ENCODE results near the gene LPAR5.

LPAR5 gene

DNA sequence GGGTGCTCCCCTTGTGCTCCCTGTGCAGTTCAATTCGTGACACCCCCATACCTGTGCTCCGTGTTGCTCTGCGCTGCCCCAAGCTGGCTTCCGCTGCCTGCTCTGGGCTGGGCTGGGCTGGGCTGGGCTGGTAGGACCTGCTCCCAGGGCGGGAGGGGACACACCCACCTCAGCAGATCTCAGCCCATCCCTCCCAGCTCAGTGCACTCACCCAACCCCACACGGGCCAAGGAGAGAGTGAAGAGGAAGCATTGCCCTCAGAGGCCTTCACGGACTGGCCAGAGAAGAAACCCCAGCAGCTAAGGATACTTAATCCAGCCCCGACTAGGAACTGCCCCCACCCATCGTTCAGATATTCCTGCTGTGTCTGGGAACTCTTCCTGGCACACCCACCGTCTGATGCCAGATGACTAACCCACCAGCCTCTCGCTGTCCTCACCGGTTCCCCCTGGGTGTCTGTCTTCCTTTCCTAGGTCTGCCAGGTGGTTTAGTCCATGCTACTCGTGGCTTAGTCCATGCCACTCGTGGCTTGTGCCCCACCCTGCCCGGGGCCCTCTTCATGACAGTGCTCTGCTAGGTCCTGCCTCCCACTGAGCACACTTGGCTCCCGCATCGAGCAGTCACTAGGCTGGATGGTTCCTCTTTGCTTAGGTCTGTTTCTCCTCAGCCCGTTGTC is at the start of gene LPAR5:
TSS of gene LPAR5 (minus strand) at position 104 of the 676 bp plus-strand sequence. CDS start 14,711 bp downstream, outside the sequence.
- peak; percentile 77 for DNase-seq (ENCODE audit: low spot score)

DNA sequence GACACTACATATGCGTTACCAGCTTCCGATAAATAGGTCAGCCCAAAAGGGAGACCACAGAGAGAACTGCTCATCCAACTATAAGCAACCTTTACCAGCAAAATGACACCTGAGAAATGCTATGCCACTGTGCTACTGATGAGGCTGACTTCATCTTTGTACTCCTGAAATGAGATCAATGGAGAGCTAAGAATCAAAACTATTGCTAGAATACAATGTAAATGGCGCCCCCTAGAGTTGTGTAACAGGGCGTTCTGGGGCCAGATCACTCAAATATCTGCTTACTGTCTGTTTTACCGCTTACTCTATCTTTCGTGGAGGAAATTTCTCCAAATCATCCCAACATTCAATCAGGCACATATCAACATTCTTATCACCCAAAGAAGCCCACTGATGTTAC is 48.9 kb upstream of the LPAR5 start:
- peak; percentile 57 for DNase-seq (ENCODE audit: low spot score)

DNA sequence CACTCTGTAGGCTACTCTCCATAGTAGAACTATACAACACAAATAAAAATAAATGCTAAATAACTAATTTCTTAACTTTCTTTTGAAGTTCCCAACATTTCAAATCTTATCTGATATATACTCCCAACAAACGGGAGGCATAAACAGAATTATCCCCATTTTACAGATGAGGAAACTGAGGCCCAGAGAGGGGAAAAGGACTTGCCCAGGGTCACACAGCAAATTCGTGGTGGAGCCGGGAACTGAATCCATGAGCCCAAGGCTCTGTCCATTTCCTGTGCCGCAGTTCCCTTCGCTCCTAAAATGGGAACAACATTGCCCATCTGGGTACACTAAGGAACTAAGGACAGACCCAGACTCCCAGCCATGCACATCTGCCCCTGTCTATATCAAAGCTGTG is 41.2 kb upstream of the LPAR5 start:
- no peak for DNase-seq (ENCODE audit: low spot score)

DNA sequence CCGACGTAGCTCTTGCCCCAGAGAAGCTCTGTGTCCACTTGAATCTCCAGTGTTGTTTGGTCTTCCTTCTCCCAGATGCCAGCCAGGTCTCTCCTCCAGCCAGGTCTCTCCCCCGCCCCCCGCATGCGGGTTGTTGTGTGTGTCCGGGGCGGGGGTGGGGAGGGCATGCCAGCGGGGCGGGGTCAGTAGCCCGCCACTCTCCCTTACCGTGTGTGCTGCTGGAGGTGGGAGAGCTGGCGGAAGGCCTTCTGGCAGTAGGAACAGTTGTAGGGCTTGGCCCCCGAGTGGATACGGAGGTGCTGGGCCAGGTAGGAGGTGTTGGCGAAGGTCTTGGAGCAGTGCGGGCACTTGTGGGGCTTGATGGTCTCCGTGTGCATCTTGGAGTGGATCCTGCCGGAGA is 36.4 kb upstream of the LPAR5 start:
- DNase-seq (ENCODE audit: low spot score) = no peak

DNA sequence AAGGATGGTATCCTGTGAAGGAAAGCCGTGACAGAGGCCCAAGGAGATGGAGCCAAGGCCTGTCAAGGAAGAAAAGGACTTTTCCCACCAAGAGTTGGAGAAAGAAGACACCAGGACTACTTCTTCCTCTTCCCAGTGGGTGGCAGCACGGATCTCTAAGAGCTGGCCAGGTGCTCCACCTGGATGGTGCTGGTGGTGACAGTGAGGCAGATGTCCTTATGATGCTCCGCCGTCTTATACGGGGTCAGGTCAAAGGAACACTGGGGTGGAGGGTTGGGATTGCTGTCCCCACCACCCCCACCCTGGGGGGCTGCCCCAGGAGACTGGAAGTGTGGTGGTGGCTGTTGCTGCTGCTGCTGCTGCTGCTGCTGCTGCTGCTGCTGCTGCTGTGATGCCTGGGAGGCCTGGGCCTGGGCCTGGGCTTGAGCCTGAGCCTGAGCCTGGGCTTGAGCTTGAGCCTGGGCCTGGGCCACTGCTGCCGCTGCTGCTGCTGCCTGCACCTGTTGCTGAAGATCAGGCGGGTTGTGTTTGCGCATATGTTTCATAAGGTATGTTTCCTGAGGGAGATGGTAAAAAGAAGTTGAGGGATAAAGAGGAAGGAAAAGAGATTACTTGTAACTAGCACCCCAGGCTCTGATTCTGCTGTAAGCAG is 31.9 kb upstream of the LPAR5 start:
- peak; percentile 52 for DNase-seq (ENCODE audit: low spot score)

DNA sequence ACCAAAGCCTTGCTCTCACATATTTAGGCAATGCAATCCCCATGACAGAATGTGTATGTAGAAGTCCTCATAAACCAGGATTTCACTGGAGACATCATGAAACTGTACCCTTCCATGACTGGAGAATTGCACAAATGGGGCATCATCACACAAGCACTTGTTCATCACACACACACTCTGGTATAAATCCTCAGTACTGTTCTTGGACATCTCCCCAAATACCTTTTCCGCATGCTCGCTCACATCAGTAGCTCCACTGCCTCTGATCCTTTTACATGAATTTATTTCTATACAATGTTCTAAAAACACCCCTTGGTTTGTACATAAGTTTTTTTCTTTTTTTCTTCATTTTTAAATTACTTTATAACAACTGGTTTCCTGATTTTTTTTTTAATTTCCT is 30.5 kb upstream of the LPAR5 start:
- no peak for DNase-seq (ENCODE audit: low spot score)

DNA sequence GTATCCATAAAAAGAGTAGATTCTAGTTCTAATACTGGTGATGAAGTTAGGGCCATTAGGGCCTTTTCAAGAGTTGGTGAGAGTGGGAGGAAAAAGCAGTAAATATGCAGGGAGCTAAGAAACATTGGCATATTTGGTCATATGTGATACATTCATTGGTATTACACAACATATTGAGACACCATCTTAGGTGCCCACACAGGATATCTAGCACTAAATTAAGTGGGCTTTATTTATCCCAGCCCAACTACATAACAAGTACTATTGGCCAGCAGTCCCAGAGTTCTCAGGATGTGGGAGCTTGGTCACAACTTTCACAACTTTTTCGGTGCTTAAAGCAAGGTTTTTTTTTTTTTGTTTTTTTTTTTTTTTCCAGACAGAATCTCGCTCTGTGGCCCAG is 29.1 kb upstream of the LPAR5 start:
- no peak for DNase-seq (ENCODE audit: low spot score)

DNA sequence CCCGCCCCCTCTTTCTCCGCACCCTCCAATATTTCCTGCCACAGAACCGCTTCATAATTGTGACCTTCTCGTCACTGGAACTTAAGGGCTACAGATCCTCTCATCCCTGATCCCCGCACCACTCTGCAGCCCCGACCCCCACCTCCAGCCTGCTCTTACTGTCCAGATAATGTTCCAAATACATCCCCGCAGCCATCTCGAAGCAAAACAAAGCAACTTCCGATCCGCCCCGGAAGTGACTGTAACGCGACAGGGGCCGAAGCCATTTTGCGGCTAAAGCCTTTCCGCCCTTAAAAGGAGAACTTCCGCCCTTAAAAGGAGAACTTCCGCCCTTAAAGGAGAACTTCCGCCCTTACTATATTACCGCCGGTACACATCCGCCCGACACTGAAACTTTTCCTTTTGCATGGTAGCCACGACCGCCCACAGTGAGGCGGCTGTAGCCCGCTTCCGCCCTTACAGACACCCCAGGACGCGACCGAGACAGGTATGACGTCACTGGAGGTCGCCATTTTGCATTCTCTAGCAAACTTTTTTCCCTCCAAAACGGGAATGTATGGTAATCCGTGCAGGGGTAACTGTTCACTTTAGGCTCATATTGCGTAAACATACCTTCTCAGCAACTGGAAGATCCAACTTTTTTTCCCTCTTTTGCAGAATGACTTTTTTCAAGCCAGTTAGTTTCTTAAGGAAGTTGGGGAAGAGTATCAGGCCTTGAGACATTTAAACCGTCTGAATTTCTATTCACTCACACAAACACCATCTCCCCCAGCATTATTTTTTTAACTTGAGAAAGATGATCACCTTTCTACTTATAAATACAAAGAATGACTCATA is 27.4 kb upstream of the LPAR5 start, which contains the start of gene ING4:
TSS of gene ING4 (minus strand) at position 214 of the 837 bp plus-strand sequence. CDS start at position 196, 18 bp downstream.
- peak; percentile 99 for DNase-seq (ENCODE audit: low spot score)

DNA sequence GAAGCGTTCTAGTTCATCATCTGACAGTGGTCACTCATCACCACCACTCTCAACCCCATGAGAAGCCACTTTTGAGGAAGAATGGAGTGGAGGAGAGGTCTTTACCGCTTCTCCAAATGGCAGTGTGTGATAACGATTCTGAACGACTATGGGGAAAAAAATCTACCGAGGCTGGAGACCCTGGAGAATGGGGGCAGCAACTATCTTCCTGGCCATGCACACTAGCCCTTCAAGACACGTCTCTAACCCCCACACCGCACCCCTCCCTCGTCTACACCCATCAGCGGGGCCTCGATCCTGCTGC is 26.8 kb upstream of the LPAR5 start:
- peak; percentile 80 for DNase-seq (ENCODE audit: low spot score)

DNA sequence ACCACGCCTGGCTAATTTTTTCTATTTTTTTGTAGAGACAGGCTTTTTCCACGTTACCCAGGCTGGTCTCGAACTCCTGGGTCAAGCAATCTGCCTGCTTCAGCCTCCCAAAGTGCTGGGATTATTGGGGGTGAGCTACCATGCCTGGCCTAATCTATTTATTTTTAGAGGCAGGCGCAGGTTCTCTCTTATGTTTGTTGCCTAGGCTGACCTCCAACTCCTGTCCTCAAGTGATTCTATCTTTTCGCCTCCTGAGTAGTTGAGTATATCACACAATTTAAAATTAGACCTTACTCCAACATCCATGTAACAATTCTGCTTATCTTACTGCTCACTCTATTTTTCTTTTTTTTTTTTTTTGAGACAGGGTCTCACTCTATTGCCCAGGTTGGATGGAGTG is 18.2 kb upstream of the LPAR5 start:
- no peak for DNase-seq (ENCODE audit: low spot score)

DNA sequence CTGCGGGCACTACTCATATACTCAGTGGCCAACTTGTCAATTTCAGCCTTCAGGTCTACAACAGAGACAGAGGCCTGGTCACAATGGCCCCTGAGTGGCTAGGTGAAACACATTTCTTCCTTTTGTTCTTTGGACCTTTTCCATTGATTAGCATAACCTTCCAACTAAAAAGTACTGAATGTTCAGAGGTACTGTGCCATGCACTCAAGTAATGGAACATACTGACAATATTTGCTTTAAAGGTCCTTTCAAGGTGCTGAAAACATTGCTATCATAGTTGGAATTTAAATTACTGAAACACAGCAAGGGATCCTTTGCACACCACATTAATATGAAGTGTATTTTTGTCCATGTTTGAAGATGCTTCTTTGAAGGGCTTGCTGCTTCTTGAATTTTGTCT is 17.6 kb upstream of the LPAR5 start:
- DNase-seq (ENCODE audit: low spot score) = no peak

DNA sequence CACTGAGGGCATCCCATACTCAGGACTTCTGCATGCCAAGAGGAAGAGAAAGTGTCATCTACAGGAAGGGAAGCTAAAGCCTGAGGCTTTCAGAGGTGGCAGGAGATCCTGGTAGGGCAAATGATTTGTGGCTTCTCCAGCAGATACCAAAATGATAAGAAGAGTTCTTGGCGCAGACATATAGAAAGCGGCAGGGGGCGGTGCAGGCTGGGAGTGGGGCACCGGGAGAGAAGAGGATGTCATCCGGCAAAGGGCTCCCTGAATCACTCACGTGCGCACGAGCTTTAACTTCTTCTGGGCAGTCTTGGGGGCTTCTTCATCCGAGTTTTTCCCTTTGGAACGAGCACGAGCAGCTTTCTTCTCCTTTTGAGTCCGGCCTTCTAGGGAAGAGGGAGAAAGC is 16.6 kb upstream of the LPAR5 start:
- no peak for DNase-seq (ENCODE audit: low spot score)

DNA sequence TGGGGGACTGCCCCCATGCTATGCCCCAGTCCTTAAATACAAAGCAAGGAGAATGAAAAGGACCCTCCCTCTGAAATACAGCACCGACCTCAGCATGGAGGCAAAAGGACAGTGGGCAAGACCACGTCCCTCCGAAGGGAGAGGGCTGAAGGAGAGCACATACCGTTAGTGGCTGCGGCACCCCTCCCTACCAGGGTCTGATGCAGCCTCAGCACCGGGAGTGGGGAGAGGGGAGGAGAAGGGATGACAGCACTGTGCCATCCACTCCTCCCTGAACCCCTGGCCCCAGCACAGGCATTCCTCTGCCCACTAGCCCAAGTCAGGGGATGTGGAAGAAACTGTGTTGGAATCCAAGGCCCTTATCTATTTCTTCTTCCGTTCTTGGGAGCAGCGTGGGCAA is 15.1 kb upstream of the LPAR5 start:
- no peak for DNase-seq (ENCODE audit: low spot score)

DNA sequence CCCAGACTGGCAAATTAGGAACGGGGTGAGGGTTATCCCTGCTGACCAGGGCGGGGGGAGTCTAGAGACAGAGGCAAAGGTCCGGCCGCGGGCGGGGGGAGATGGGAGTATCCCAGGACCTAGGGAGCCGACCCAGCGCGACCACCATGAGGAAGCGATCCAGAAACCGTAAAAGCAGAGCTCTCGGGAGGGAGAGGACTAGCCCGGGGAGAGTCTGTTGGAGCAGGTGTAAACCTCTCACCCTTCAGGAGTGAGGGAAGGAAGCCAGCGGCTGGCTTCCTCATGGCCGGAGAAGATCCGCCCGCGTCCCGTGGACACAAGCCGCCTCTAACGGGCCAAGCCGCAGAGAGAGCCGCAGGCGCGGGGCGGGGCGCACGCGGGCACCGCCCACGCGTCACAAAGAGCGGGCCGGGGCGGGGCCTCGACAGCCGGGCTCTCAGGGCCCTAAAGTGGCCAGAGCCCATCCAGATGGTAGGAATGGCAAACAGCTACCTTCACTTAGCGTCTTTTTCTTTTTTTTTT is 11.4 kb upstream of the LPAR5 start, which contains the start of gene ACRBP:
TSS of gene ACRBP (minus strand) at position 350 of the 522 bp plus-strand sequence. CDS start at position 284, 66 bp downstream.
- peak; percentile 99 for DNase-seq (ENCODE audit: low spot score)

DNA sequence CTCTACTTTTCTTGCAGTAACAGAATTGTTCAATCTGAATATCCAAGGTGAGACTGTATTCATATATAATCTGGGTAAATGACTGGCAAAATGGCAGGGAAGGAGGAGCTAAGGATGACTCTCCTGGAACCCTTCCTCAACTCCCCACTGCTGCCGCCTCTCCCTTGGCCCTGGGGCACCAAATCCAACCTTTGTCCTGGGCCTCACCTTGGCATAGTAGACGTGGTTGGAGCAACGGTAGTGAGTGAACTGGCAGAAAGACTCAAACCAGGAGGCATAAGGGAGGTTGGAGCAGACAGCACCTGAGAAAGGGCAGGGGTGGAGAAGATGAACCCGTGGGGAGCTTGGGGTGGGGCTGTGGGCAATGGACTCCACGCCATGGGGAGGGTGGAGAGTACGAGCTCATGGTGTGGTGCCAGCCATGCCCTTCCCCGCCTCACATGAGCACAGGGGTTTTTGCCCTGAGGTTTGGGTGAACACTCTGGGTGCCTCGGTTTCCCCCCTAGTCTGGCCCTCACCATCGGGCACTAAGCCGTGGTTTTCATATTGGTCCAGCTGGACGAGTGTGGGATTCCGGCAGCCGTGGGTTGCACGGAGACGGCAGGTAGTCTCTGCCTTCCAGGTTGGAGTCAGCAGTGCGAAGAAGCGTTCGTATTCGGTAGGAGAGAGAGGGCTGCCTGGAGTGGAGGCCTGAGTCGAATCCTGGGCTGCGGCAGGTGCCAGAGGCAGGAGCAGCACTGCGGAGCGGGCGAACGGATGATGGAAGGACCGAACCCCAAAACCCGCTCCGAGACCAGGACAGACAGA is 10.7 kb upstream of the LPAR5 start:
- DNase-seq (ENCODE audit: low spot score) = peak; percentile 70

DNA sequence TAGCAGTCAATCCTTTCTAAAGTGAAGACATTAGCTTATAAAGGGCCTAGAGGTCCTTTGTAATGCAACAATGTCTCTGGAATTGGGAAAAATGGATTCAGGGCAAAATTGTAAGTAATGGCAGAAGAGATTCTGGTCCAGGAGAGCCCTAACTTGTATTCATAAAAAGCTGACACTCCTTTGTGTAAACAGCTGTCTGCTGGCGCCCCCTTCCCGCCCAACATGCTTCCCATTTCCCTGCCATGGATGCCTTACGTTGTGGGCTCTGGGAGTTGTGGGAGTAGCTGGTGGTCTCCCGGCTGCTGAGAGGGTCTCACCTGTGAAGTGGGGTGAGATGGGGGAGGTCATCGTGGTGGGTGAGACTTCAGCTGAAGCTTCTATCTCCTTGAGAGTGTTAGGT is 9.1 kb upstream of the LPAR5 start:
- DNase-seq (ENCODE audit: low spot score) = peak; percentile 72

DNA sequence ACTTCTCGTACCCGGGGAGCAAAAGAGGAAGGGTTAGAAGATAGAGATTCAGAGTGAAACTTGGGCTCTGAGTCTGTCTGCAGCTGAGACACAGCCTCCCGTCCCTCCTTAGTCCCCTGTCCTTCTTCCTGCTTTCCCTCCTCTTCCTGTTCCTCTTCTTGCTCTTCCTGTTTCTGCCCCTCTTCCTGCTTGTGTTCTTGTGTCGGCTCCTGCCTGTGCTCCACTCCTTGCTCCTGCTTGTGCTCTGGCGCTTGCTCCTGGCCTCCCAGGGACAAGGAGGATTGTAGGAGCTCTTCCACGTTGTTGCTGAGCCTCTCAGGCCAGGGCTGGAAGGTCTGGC is 8.5 kb upstream of the LPAR5 start:
- no peak for DNase-seq (ENCODE audit: low spot score)

DNA sequence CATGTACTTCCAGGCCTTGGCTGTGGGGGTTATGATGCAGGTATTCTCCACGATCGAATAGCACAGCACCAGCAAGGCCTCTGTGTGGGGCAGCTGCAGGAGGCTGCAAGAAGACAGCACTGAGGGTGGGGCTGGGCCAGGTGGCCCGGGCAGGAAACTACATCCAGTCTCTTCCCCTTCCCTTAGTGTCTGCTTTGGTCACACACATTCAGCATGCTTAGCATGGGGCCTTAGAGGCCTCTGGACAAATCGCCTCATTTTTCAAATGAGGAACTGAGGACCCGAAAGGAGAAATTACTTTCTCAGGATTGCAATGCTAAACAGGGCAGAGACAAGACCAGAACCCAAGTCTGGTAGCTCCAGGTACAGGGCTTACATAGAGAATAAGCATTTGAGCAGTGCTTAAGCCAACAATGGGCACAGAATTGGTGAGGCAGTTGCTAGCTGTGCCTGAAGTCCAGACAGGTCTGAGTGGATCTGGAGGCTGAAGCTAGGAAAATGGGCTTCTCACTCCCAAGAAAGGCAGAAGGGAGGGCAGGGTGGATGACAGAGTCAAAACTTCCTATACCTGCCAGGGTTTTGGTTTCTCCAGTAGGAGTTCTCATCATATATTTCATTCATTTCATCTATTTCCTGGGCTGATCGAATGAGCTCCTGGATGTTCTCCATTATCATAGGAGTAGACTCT is 8.0 kb upstream of the LPAR5 start:
- DNase-seq (ENCODE audit: low spot score) = no peak

DNA sequence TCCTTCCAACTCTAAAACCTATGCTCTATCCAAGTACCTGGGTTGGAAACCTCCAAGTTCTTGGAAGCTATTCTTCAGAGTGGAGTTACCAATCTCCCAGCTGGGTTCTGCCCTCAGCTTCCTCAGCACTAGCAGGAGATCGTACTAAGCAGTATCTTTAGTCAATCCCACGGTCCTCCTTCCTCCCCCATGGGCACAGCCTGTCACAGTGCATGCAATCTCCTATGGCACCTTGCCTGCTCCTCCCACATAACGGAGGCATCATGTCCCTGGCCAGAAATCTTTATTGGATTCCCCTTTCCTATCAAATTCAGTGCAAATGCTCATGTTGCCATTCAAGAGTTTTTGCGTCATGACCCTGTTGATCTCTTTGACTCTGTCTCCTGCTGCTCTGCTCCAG is 5.4 kb upstream of the LPAR5 start:
- no peak for DNase-seq (ENCODE audit: low spot score)

DNA sequence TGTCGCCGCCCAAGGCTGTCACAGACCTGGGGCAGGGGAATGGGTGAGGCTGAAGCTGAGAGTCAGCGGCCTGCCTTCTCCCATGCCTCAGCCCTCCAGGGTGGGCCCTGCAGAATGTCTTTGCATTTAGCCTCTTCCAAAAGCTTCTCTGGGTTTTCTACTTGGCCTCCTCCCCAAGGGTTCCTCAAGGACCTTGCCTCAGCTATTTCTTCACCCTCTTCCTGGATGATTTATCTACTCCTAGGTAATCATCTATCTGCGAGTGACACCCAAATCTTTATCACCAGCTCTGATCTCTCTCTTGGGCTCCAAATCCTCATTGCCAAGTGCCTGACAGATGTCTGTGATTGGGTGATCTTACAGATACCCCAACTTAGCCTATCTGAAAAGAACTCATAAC is 4.7 kb upstream of the LPAR5 start:
- DNase-seq (ENCODE audit: low spot score) = no peak

DNA sequence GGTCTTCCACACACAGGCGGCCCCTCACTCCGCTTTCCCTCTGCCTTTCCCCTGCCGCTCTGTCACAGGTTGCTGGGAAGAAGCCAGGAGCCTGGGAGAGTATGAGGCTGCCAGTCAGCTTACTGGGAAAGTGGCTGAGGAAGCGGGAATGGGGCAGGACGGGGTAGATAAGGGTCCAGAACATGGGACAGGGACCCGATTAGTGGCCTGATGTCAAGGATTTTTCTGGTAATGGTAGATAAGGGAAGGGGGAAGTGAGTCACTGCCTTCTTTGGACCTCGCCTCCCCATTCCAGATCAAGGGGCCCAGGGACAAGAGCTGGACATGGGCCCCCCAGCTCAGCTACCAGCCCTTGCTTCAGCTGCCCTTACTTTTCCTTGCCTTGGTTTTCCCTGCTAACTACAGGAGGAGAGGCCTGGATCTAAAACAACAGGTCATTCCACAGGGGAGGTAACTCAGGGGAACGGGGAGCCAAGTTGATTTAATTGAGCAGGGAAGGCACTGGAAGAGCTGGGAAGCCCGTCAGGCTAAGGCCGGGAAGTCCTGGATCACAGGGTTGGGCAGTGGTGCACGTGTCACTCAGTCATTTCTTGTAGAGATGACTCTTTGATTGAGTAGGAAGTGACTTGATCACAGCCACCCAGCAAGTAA is 3.5 kb upstream of the LPAR5 start:
- no peak for DNase-seq (ENCODE audit: low spot score)
